ENCODE data around the gene CAPN1. TPM values are rescaled to one million over a fixed set of nuclear protein-coding genes. Genes with fewer than 3 reads are reported as not detected.

Gene CAPN1
- total and polyA plus RNA-seq, 9 of the 15 experiments (the other 6 are each of a cell fraction or from before 2014, with no cell fraction given), result 3.5 to 199 (median 61.6) TPM

- TF ChIP-seq ZBTB5 (IDR thresholded peaks at IDR 0.05) (no peak), HMG20A (CRISPR knock-in tag; conservative IDR thresholded peaks at IDR 0.05) (no peak), GATAD2A (IDR thresholded peaks at IDR 0.05) (no peak), ZNF589 (CRISPR knock-in tag; IDR thresholded peaks at IDR 0.05; ENCODE audit: low read depth) (no peak), ZBTB9 (CRISPR knock-in tag; IDR thresholded peaks at IDR 0.05) (no peak), GABPB1 (CRISPR knock-in tag; IDR thresholded peaks at IDR 0.05) (no peak), ZSCAN32 (CRISPR knock-in tag; IDR thresholded peaks at IDR 0.05) (no peak), ZNF224 (CRISPR knock-in tag; IDR thresholded peaks at IDR 0.05) (no peak), HNRNPUL1 (IDR thresholded peaks at IDR 0.05; ENCODE audit: low read length) (no peak), MBD1 (CRISPR knock-in tag; IDR thresholded peaks at IDR 0.05) (no peak), SIN3B (IDR thresholded peaks at IDR 0.05; ENCODE audit: low read depth) (peak; percentile 19; the same call in 1 of the 2 replicates), CTCFL (IDR thresholded peaks at IDR 0.05; ENCODE audit: borderline replicate concordance, insufficient read depth, low read depth, low read length, poor library complexity, severe bottlenecking) (no peak), FOXK2 (conservative IDR thresholded peaks at IDR 0.05 in 1 of 2, IDR thresholded peaks at IDR 0.05 in 1 of 2; ENCODE audit: low read depth in 2 of 2) (no peak), TEAD4 (IDR thresholded peaks at IDR 0.05; ENCODE audit: low read length) (no peak), TEAD4 (CRISPR knock-in tag; IDR thresholded peaks at IDR 0.05; ENCODE audit: borderline replicate concordance) (no peak), POLR2H (tag; IDR thresholded peaks at IDR 0.05; ENCODE audit: low read depth) (no peak), ZNF408 (CRISPR knock-in tag; IDR thresholded peaks at IDR 0.05; ENCODE audit: low read depth) (no peak)
- TF ChIP-seq, protein P1, sequence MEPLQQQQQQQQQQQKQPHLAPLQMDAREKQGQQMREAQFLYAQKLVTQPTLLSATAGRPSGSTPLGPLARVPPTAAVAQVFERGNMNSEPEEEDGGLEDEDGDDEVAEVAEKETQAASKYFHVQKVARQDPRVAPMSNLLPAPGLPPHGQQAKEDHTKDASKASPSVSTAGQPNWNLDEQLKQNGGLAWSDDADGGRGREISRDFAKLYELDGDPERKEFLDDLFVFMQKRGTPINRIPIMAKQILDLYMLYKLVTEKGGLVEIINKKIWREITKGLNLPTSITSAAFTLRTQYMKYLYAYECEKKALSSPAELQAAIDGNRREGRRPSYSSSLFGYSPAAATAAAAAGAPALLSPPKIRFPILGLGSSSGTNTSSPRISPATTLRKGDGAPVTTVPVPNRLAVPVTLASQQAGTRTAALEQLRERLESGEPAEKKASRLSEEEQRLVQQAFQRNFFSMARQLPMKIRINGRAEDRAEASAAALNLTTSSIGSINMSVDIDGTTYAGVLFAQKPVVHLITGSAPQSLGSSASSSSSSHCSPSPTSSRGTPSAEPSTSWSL (CRISPR knock-in tag; IDR thresholded peaks at IDR 0.05; ENCODE audit: borderline replicate concordance), result no peak
- TF ChIP-seq, protein P2, sequence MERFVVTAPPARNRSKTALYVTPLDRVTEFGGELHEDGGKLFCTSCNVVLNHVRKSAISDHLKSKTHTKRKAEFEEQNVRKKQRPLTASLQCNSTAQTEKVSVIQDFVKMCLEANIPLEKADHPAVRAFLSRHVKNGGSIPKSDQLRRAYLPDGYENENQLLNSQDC (CRISPR knock-in tag; IDR thresholded peaks at IDR 0.05), result no peak
Measured at GRCh38 chr11:65180877-65181568, 705 bp upstream of the CAPN1 start (continued).

Measured in K562 (cell line).